A172 (cell line): ENCODE data around the gene OR4F15. TPM values are rescaled to one million over a fixed set of nuclear protein-coding genes. Genes with fewer than 3 reads are reported as not detected.
A peak's percentile ranks its signal among the peaks of the same experiment; 100 is the strongest.
"Not testable (repeated sequence)": the region's sequence is repeated elsewhere in the genome, so short reads cannot be mapped to it uniquely, and the experiment has no call there.

Experiments used
- DNase-seq: peaks from one replicate; pipeline ENCODE4 v3.0.0-alpha.2; 2015; ENCODE audit warnings: low spot score
- total RNA-seq: library from RNA; depleted of rRNA; stranded (reverse); fragments of >200 nt; shearing (Covaris generic); gene quantifications from 2 replicates; pipeline ENCODE4 v1.2.3, GENCODE V29; 2014; rRNA removed

Gene OR4F15
- total RNA-seq: not detected in 2 replicates

DNA sequence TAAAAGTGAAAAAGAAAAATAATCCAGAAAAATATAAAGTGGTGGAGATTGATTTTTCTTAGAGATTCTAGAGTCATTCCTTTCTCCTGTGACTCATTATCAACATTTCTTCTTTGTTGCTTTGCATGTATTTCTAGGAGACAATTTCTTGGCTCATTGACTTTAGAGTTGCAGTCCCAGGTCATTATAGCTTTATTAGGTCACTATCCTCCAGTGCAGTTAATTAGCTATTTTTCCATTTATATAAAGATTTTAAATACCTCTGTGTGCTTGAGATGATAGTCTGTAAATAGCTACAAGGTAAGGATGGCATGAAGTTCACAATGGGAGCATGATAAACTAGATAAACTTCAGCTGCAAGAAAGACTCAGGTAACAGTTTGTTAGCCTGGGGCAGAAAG lies at the start of gene OR4F15:
Gene OR4F15 (plus strand): TSS at position 301 of the 400 bp plus-strand sequence. CDS start 5,985 bp downstream, outside the sequence.
- no peak for DNase-seq

- DNase-seq: peak; percentile 48
These were observed 47.2 kb upstream of the OR4F15 start for GRCh38 chr15:101764669-101765339.

DNA sequence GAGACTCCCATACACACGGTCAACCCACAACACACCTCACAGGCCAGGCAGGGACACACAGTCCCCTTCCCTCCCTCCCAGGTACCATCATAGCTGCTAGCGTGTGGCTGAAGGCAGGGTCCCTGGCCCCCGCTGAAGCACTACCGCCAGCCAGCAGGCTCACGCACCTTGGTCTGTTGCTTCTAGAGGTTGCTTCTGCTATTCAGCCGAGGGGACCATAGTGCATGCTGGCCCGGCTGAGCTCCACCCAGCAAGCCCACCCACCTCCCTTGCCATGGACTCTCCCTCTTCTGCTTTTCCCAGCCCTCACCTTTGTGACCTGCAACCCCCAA lies 46.7 kb upstream of the OR4F15 start:
- not testable (repeated sequence) for DNase-seq

DNA sequence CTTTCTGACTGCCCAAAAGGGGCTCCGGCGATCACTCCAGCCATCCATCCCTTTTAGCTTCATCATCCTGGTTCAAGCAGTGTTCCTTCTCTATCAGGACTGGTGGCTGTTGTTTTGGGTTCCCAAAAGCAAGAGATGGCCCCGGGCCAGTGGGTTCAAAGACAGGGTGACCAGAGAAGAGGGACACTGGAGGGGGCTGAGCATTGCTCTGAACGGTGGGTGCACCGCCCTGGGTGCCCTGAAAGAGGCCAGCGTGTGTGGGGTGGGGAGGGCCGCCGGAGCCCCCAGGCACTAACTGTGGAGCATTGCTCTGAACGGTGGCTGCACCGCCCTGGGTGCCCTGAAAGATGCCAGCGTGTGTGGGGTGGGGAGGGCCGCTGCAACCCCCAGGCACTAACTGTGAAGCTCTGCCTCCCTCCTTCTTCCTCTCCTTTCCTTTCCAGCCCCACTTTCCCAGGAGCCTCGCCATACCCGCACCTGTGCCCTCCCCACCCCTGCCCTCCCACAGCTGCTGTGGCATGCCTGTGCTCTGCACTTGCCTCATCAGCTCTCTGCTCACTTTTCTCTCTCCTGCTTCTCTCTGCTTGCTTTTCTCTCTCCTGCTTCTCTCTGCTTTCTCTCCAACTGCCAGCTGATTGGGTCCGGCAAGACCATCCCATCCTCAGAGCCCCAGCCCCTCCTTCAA lies 46.1 kb upstream of the OR4F15 start:
- no peak for DNase-seq

- not testable (repeated sequence) for DNase-seq
These were observed 44.8 kb upstream of the OR4F15 start for GRCh38 chr15:101767083-101767640.

- no peak for DNase-seq
These were observed 39.1 kb upstream of the OR4F15 start for GRCh38 chr15:101772921-101773320.

DNA sequence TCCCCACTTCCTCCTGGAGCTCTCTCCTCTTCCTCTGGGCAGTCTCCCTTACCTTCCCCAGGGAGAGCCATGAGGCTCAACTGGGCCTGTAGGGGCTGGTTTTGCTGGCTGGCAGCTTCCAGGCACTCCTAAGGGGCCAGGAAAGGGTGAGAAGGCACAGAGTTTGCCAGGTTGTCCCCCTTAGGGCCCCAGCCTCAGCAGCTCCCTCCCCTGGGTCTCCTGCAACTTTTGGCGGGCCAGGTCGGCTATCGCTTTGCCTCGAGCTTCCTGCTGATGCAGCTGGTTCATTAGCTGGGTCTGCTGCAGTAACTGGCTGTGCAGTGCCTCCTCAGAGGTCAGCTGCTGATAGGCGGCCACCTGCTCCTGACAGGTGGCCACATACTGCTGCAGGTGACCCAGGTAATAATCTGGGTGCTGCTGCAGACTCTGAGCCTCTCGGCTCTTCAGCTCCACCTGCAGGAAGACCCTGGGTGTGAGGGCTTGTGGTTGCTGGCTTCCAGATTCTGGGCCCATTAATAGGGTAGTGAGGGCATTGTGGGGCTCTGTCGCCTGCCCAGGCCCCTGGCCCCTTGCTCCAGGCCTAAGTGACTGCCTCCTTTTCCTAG lies 38.4 kb upstream of the OR4F15 start:
- DNase-seq: no peak

DNA sequence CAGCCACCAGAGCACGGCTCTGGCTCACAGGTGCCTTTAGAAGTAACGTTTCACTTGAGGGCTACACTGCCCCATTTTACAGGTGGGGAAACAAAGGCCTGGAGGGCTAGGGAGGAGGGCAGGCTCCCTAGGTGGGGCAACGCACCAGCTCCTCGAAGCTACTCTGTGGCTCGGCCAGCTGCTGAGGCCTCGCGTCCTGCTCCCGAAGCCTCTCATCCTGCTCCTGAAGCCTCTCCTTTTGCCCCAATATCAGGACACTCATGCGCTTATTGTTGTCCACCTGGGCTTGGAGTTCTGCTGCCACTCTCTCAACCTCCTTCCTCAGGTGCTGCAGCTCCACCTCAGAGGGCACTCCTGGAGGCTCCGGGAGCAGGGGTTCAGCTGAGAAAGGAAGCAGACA lies 36.9 kb upstream of the OR4F15 start:
- DNase-seq: no peak

GRCh38 chr15:101778576-101778975 lies 33.4 kb upstream of the OR4F15 start:
- not testable (repeated sequence) for DNase-seq

GRCh38 chr15:101780225-101780624 lies 31.8 kb upstream of the OR4F15 start:
- peak; percentile 14 for DNase-seq

- DNase-seq: no peak
These were observed 30.1 kb upstream of the OR4F15 start for GRCh38 chr15:101781928-101782327.

DNA sequence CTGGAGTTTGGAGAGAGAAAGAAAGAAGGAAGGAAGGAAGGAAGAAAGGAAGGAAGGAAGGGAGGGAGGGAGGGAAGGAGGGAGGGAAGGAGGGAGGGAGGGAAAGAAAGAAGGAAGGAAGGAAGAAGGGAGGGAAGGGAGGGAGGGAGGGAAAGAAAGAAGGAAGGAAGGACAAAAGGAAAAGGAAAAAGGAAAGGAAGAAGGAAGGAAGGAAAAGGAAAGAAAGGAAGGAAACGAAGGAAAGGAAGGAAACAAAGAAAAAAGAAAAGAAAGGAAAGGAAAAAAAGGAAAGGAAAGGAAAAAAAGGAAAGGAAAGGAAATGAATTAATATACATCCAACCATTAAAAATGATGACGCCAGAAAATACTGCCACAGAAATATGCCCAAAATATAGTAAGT lies 27.4 kb upstream of the OR4F15 start:
- no peak for DNase-seq

DNA sequence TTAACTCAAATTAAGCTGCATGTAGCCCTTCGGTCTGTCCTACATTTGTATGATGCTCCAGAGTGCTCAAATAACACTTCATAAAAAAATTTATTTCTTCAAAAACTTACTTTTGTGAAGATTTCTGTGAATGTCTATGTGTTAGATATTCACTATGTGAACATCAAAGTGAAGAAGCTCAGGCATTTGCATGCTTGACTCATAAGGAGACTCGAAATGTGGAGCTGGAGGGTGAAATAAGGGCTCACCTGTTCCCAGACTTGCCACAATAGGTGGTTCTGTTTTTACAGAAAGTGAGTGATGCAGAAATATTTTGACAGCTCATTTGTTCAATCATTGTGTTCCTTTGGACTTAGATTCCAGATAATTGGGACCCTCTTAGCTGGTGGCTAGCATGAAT lies 25.6 kb upstream of the OR4F15 start:
- DNase-seq: not testable (repeated sequence)

DNA sequence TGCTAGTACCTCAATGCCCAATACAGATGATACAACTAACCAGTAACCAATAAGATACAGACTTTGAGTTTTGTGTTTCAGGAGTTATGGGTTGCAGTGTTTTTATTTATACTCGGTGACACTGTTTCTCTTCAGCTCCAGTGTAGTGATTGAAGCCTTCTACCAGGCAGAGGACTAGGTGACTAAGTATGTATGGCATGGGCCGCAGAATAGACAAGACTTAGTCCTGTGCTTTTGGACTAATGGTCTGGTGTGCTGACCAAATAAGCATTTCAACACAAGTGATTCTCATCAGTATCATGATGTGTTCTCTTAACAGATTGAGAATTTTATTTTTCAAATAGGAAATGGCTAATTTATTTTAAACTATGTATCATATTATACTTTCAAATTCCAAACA lies 24.0 kb upstream of the OR4F15 start:
- not testable (repeated sequence) for DNase-seq

GRCh38 chr15:101788503-101789269 lies 23.3 kb upstream of the OR4F15 start:
- DNase-seq: not testable (repeated sequence)

DNA sequence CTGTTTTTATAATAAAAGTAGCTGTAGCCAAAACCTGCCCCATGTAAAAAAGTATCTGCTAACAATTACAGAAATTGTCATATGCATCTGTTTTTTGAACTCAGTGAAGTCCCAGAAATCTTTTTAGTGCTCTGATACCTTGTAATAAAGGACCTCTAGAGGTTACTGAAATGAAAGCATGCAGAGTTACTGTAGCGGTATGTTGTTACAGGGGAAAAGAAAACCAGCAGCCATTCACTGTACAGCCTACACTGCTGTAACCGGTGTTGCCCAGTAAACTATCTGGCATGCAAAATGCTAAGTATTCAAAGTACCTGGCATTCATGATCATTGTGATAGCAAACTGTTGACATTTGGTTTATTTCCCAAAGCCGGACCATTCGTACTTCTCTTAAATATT lies 21.3 kb upstream of the OR4F15 start:
- DNase-seq: not testable (repeated sequence)

GRCh38 chr15:101793981-101794380 lies 18.0 kb upstream of the OR4F15 start:
- peak; percentile 19 for DNase-seq

DNA sequence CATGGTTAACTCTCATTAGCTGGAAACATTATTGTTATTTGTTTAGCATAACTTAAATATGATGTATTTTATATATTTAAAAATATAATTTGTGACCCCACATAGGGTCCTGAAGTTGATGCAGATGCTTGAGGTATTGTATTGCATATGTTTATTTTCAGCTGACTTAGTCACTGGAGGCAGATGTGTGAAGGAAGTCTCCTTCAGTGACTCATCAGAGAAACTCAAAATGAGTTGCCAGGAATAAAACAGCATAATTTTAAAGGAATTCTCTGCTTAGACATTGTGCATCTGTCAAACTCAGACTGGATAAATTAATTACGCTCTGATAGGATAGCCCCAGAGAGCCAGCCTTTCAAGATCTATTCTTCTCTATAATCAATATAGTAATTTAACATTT lies 16.5 kb upstream of the OR4F15 start:
- DNase-seq: peak; percentile 52

GRCh38 chr15:101799665-101800064 lies 12.3 kb upstream of the OR4F15 start:
- no peak for DNase-seq

GRCh38 chr15:101801048-101801447 lies 11.0 kb upstream of the OR4F15 start:
- no peak for DNase-seq

DNA sequence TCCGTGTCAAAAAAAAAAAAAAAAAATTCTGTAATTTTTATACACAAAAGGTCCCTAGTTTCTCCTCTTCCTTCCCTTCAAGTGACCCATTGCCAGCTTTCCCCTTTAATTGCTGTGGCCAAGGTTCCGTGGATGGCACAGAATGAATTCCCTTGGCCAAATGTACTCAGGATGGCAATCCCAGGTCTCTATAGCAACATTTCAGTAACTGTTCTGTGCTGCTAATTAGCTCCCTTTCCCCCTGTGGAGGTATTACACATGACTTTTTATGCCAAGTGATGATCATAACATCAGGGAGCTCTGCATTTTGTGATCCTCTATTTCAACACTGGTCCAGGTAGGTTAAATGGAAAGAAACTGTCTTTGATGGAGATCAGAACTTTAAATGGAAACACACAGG lies 8.8 kb upstream of the OR4F15 start, which contains the start of gene OR4F6:
Gene OR4F6 (plus strand): TSS at position 301 of the 400 bp plus-strand sequence. CDS start 2,211 bp downstream, outside the sequence.
- DNase-seq: no peak

- DNase-seq: no peak
These were observed 8.3 kb upstream of the OR4F15 start for GRCh38 chr15:101803676-101804075.
